IMR-90 (cell line): Measurements from ENCODE around the gene COL4A3. TPM values are rescaled to one million over a fixed set of nuclear protein-coding genes. Genes with fewer than 3 reads are reported as not detected.

Source experiments
- ATAC-seq: fragments of 200-7000 bp; cut with Tn5 transposase; 2 replicates; pipeline ENCODE4 v1.9.1; 2020; ENCODE audit warnings: low read depth, mild to moderate bottlenecking, moderate library complexity
- BruUV-seq: library from RNA; stranded (reverse); fragments of 400-500 nt; replicated peaks from 2 replicates; lab custom pipeline; 2021; lab: Mats Ljungman, UMichigan
- CTCF ChIA-PET: fragments of 300-600 bp; formaldehyde crosslinking; extraction: SDS; loops from one replicate; lab custom pipeline; 2021; ENCODE audit warnings: antibody characterized with exemption; lab: Yijun Ruan, JAX
- POLR2A ChIA-PET: fragments of 300-600 bp; sonication (Branson Sonifier 250); formaldehyde crosslinking; loops from one replicate; lab custom pipeline; 2022; ENCODE audit warnings: antibody characterized with exemption; ENCODE audit not compliant: unreplicated experiment; lab: Charles Lee
- DNase-seq: peaks from one replicate; pipeline ENCODE4 v3.0.0; 2013
- H2AFZ ChIP-seq: replicated peaks from 2 replicates; pipeline ENCODE3; 2013; ENCODE audit warnings: low read length, mild to moderate bottlenecking; ENCODE audit not compliant: poor library complexity
- H2AK5ac ChIP-seq: 2 replicates; pipeline ENCODE4 v1.6.1; 2013; ENCODE audit warnings: low read depth, low read length, inconsistent platforms
- H2AK9ac ChIP-seq: replicated peaks from 2 replicates; pipeline ENCODE3; 2013; ENCODE audit warnings: mild to moderate bottlenecking, low read depth, low read length, moderate library complexity; ENCODE audit not compliant: poor library complexity
- H2BK120ac ChIP-seq: 2 replicates; pipeline ENCODE4 v1.6.1; 2013; ENCODE audit warnings: low read depth, low read length, inconsistent platforms
- H2BK15ac ChIP-seq: 3 replicates; pipeline ENCODE4 v1.6.1; 2013; ENCODE audit warnings: low read depth, low read length, inconsistent platforms
- H2BK20ac ChIP-seq: 2 replicates; pipeline ENCODE4 v1.6.1; 2013; ENCODE audit warnings: low read depth, mild to moderate bottlenecking, inconsistent platforms, low read length, moderate library complexity
- H2BK5ac ChIP-seq: 2 replicates; pipeline ENCODE4 v1.6.1; 2013; ENCODE audit warnings: mild to moderate bottlenecking, low read depth, low read length, inconsistent platforms; ENCODE audit not compliant: poor library complexity, severe bottlenecking
- H3K14ac ChIP-seq: replicated peaks from 2 replicates; pipeline ENCODE4 v1.6.1; 2013; ENCODE audit warnings: low read depth, low read length, inconsistent platforms
- H3K18ac ChIP-seq: 2 replicates; pipeline ENCODE4 v1.6.1; 2013; ENCODE audit warnings: low read depth, low read length, control low read depth
- H3K23ac ChIP-seq: 2 replicates; pipeline ENCODE4 v1.6.1; 2013; ENCODE audit warnings: low read depth, low read length, inconsistent platforms
- H3K27ac ChIP-seq: 2 replicates; pipeline ENCODE4 v1.5.1; 2013; ENCODE audit warnings: mild to moderate bottlenecking, control low read depth, low read length; ENCODE audit not compliant: insufficient read depth
- H3K27me3 ChIP-seq: 2 replicates; pipeline ENCODE4 v1.6.1; 2013; ENCODE audit warnings: low read length; ENCODE audit not compliant: control insufficient read depth, insufficient read depth
- H3K36me3 ChIP-seq: 2 replicates; pipeline ENCODE4 v1.6.1; 2013; ENCODE audit warnings: low read length, mixed read lengths; ENCODE audit not compliant: control insufficient read depth, insufficient read depth
- H3K4ac ChIP-seq: 2 replicates; pipeline ENCODE4 v1.6.1; 2013; ENCODE audit warnings: low read depth, low read length, inconsistent platforms
- H3K4me1 ChIP-seq: 2 replicates; pipeline ENCODE4 v1.6.1; 2013; ENCODE audit warnings: low read length, mixed read lengths; ENCODE audit not compliant: control insufficient read depth, insufficient read depth
- H3K4me2 ChIP-seq: 2 replicates; pipeline ENCODE4 v1.6.1; 2013; ENCODE audit warnings: low read depth, mild to moderate bottlenecking, control low read depth, low read length, moderate library complexity
- H3K4me3 ChIP-seq: 2 replicates; pipeline ENCODE4 v1.5.1; 2013; ENCODE audit warnings: low read depth, mild to moderate bottlenecking, control low read depth, low read length, moderate library complexity; ENCODE audit not compliant: insufficient read depth
- H3K56ac ChIP-seq: 2 replicates; pipeline ENCODE4 v1.6.1; 2013; ENCODE audit warnings: low read length, inconsistent platforms; ENCODE audit not compliant: insufficient read depth; ENCODE audit errors: extremely low read depth
- H3K79me1 ChIP-seq, 2 experiments: 2 replicates each; pipeline ENCODE4 v1.6.1; 2013; ENCODE audit warnings: low read length in 2 of 2, inconsistent platforms in 1 of 2, low read depth in 1 of 2
- H3K9ac ChIP-seq: 2 replicates; pipeline ENCODE4 v1.6.1; 2013; ENCODE audit warnings: low read depth, low read length, control low read depth
- H3K9me1 ChIP-seq: 2 replicates; pipeline ENCODE4 v1.6.1; 2013; ENCODE audit warnings: low read length, inconsistent platforms; ENCODE audit not compliant: insufficient read depth
- H3K9me3 ChIP-seq: 2 replicates; pipeline ENCODE4 v1.6.1; 2013; ENCODE audit warnings: low read length; ENCODE audit not compliant: control insufficient read depth, insufficient read depth
- H4K20me1 ChIP-seq: 2 replicates; pipeline ENCODE4 v1.6.1; 2013; ENCODE audit warnings: low read length, inconsistent platforms; ENCODE audit not compliant: insufficient read depth
- H4K5ac ChIP-seq: 2 replicates; pipeline ENCODE4 v1.6.1; 2013; ENCODE audit warnings: mild to moderate bottlenecking, low read depth, low read length, control low read depth
- H4K8ac ChIP-seq, 2 experiments: 2 replicates each; pipeline ENCODE4 v1.6.1; 2013; ENCODE audit warnings: low read depth in 2 of 2, low read length in 2 of 2, control low read depth in 1 of 2, inconsistent platforms in 1 of 2
- H4K91ac ChIP-seq: 2 replicates; pipeline ENCODE4 v1.6.1; 2013; ENCODE audit warnings: low read depth, low read length, inconsistent platforms; ENCODE audit not compliant: insufficient read depth
- CEBPB ChIP-seq: IDR thresholded peaks from 2 replicates; pipeline ENCODE4 v1.6.1; 2012; ENCODE audit warnings: low read depth, low read length, improper control_type of control experiment
- FOS ChIP-seq: fragments of 150-350 bp; IDR thresholded peaks from 2 replicates; pipeline ENCODE4 v1.6.1; 2016; ENCODE audit warnings: low read depth, low read length
- MAZ ChIP-seq: IDR thresholded peaks from 2 replicates; pipeline ENCODE4 v1.6.1; 2012; ENCODE audit warnings: low read depth, mild to moderate bottlenecking, low read length, improper control_type of control experiment, moderate library complexity, borderline replicate concordance
- POLR2A ChIP-seq: IDR thresholded peaks from 2 replicates; pipeline ENCODE4 v1.6.1; 2012; ENCODE audit warnings: mild to moderate bottlenecking, low read depth, low read length
- WGBS, 2 experiments: methylation state at CpG; one replicate each; pipeline versions ENCODE4 v1.1.5 to v1.1.7; 2013; ENCODE audit warnings: missing lambda C conversion rate in 2 of 2; ENCODE audit not compliant: insufficient read length in 1 of 2; ENCODE audit errors: extremely low coverage in 2 of 2; 5-methylcytosine and 5-hydroxymethylcytosine counted together
- dilution Hi-C: fragments of 300-500 bp; cut with HindIII; formaldehyde crosslinking; loops from one replicate; pipeline ENCODE4 v1.14.3; 2018; ENCODE audit warnings: low sequenced_read_pairs; ENCODE audit not compliant: unreplicated experiment
- in situ Hi-C: fragments of 300-500 bp; cut with MboI; formaldehyde crosslinking; loops from 3 replicates; pipeline ENCODE4 v1.14.3; 2019; ENCODE audit warnings: low sequenced_read_pairs, inconsistent platforms, mixed read lengths
- intact Hi-C: fragments of 100-400 bp; cut with micrococcal nuclease; formaldehyde crosslinking; loops from 2 replicates; pipeline ENCODE4 v1.10.0; 2022
- polyA plus RNA-seq, 3 experiments: library from polyadenylated mRNA; depleted of rRNA; stranded (reverse); fragments of >200 nt; gene quantifications; 2 replicates each; pipeline ENCODE4 v1.2.3, GENCODE V29; 2012; ENCODE audit warnings: low replicate concordance in 1 of 3
- total RNA-seq: library from RNA; depleted of rRNA; stranded (reverse); fragments of >200 nt; gene quantifications from 2 replicates; pipeline ENCODE4 v1.2.3, GENCODE V29; 2012

The COL4A3 gene
- total and polyA plus RNA-seq, 2 of the 4 experiments (the other 2 are of a cell fraction) = not detected

DNA sequence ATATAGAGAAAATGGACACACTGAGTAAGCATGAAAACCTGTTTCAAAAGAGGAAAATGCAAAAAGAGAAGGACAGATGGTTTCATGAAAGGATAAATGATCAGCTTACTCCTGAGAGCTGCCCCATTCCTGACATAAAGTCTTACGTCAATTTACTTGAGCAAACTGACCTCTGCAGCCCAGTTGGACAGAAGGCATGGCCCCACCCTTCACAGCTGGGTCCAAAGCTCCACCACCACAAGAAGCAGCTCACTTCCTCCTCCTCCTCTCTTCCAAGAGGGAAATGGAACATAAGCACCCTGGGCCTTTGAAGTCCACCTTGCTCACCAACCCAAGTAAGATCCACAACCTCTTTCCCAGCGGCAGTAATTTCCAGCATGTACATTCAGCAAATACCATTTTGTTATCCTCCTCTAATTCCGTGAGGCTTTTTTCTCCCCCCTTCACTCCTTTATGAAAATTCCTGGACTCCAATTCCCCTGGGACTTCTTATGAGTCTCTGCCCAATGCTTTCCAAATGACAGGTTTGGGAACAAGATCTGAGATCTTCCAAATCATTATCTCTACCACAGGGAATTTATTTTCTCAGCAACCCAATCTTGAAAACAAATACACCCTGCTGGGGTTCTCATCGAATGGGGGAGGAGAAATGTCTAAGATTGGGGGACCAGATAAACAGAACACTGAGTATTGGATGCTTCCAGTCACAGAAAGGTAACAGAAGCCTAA is 10.5 kb upstream of the COL4A3 start:
- H2BK5ac ChIP-seq = no peak overlapping the region
- no TSS peak for BruUV-seq
- no peaks in the 10 kb centered on the region for H3K4me1 ChIP-seq
- TF ChIP-seq MAZ (no peak), POLR2A (no peak), FOS (no peak), CEBPB (no peak)
- H2BK15ac ChIP-seq = no peak overlapping the region
- no peak overlapping the region for H3K4me2 ChIP-seq
- H3K9ac ChIP-seq = no peak overlapping the region
- CTCF ChIA-PET = no interaction called here
- no peak overlapping the region for H3K56ac ChIP-seq
- H3K18ac ChIP-seq = no peak overlapping the region
- no peak overlapping the region for H4K5ac ChIP-seq
- 80% methylated on average over 2 of the region's 4 CpGs; no CpG with 5 or more reads in 1 of the 2 experiments for WGBS, 2 experiments
- no peak for DNase-seq
- H3K27ac ChIP-seq = no peak overlapping the region
- in situ Hi-C loops = no loop called here
- H3K9me1 ChIP-seq = no peaks in the 10 kb centered on the region
- H4K91ac ChIP-seq = no peak overlapping the region
- H3K36me3 ChIP-seq = no peaks in the 10 kb centered on the region
- no peaks in the 10 kb centered on the region for H3K79me1 ChIP-seq
- no peak overlapping the region for H2AK5ac ChIP-seq
- H3K4ac ChIP-seq = no peak overlapping the region
- no peak overlapping the region for H2AK9ac ChIP-seq
- H3K4me3 ChIP-seq = no peak overlapping the region
- dilution Hi-C loops = no loop called here
- no peak for ATAC-seq
- no peak overlapping the region for H2BK20ac ChIP-seq
- intact Hi-C loops = no loop called here
- H3K27me3 ChIP-seq = peaks cover 2% of the 10 kb centered on the region
- no peak overlapping the region for H4K8ac ChIP-seq
- POLR2A ChIA-PET = no interaction called here
- H3K14ac ChIP-seq = no peak overlapping the region
- no peaks in the 10 kb centered on the region for H4K20me1 ChIP-seq
- no peaks in the 10 kb centered on the region for H3K9me3 ChIP-seq
- no peak overlapping the region for H3K23ac ChIP-seq
- H2AFZ ChIP-seq = no peak overlapping the region
- no peak overlapping the region for H2BK120ac ChIP-seq
